Neural progenitor cell (in vitro differentiated cells): ENCODE results near the gene CDK1.

Experiments
- CTCF ChIP-seq: fragments of 200-600 bp; sonication (generic); IDR thresholded peaks from 2 replicates; pipeline ENCODE4 v1.5.1; 2017; ENCODE audit warnings: antibody characterized with exemption, mild to moderate bottlenecking
- EZH2 ChIP-seq: fragments of 200-600 bp; sonication (generic); IDR thresholded peaks from 2 replicates; pipeline ENCODE4 v1.6.1; 2017; ENCODE audit warnings: antibody characterized with exemption, mild to moderate bottlenecking, moderate library complexity
- EZH2phosphoT487 ChIP-seq: fragments of 200-600 bp; sonication (generic); IDR thresholded peaks from 2 replicates; pipeline ENCODE4 v1.6.1; 2017; ENCODE audit warnings: antibody characterized with exemption

GRCh38 chr10:60778971-60779796 is 906 bp downstream of the CDK1 start:
- TF ChIP-seq EZH2 (no peak), CTCF (no peak), EZH2phosphoT487 (no peak)
